HG02623 (cell line): ENCODE results near the gene TAF4.
"Not testable (repeated sequence)": the region's sequence is repeated elsewhere in the genome, so short reads cannot be mapped to it uniquely, and the experiment has no call there.

Experiments
- ATAC-seq: cut with Tn5 transposase; IDR thresholded peaks from one replicate; pipeline ENCODE4 v1.9.1; 2021; ENCODE audit warnings: moderate library complexity; ENCODE audit not compliant: unreplicated experiment

Gene TAF4

GRCh38 chr20:61949714-61950640, 115.7 kb downstream of the TAF4 start:
- no peak for ATAC-seq

GRCh38 chr20:61949363-61949713, 116.3 kb downstream of the TAF4 start:
- ATAC-seq: no peak

- ATAC-seq: no peak
Measured at GRCh38 chr20:61948586-61949362, 116.9 kb downstream of the TAF4 start.

- ATAC-seq: not testable (repeated sequence)
Measured at GRCh38 chr20:61948056-61948455, 117.6 kb downstream of the TAF4 start.

GRCh38 chr20:61945495-61945894, 120.2 kb downstream of the TAF4 start:
- not testable (repeated sequence) for ATAC-seq

GRCh38 chr20:61944967-61945366, 120.7 kb downstream of the TAF4 start:
- ATAC-seq: not testable (repeated sequence)

GRCh38 chr20:61942526-61942925, 123.2 kb downstream of the TAF4 start:
- no peak for ATAC-seq

GRCh38 chr20:61941721-61942405, 123.8 kb downstream of the TAF4 start:
- no peak for ATAC-seq

GRCh38 chr20:61940976-61941720, 124.5 kb downstream of the TAF4 start:
- no peak for ATAC-seq

GRCh38 chr20:61940491-61940890, 125.2 kb downstream of the TAF4 start:
- ATAC-seq: no peak

- no peak for ATAC-seq
Measured at GRCh38 chr20:61939691-61940360, 125.9 kb downstream of the TAF4 start.

GRCh38 chr20:61938839-61939690, 126.6 kb downstream of the TAF4 start:
- ATAC-seq: no peak

GRCh38 chr20:61937963-61938838, 127.5 kb downstream of the TAF4 start:
- no peak for ATAC-seq

GRCh38 chr20:61937146-61937962, 128.3 kb downstream of the TAF4 start:
- no peak for ATAC-seq

GRCh38 chr20:61936701-61937131, 129.0 kb downstream of the TAF4 start:
- no peak for ATAC-seq

GRCh38 chr20:61935926-61936700, 129.6 kb downstream of the TAF4 start:
- no peak for ATAC-seq
